ENCODE measurements around the gene BRSK2.

BRSK2 gene

DNA sequence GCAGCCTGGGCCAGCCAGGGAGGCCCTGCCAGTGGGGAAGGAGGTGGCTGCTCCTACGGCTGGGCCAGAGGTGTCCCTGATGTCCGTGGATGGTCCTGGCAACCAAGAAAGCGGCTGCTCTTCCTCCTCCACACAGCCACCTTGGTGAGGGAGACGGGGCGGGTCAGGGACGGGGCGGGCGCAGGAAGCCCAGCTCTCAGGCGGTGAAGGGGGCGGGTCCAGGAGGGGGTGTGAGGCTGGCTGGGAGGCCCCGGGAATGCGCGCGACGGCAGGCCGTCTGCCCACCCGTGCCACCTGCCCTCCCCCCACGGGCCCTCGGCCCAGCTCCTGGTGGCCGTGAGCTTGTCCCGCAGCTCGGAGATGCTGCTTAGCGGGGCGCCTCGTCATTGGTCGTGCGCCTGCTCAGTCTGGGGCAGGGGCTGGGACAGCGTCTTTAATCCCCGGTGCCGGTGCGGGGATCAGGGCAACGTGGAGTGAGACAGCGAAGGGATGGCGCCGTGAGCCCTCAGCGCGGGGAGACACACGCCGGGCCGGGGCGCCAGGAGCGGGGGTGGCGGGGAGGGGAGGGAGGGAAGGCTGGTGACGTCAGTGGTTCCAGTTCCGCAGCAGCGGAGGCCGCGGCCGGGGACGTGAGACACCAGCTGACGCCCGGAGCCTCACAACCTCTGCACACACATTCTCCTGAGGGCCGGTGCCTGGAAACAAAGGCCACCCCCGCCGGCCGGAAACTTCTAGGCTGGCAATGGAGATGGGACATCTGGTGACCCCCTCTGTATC lies 6.7 kb upstream of the BRSK2 start:
- ATAC-seq, result peak; percentile 82
- Mint-ChIP-seq H3K27ac (peak overlapping the region in 1 of 2 donors; percentile 97), H3K27me3 (peaks cover 29% of the 10 kb centered on the region)

DNA sequence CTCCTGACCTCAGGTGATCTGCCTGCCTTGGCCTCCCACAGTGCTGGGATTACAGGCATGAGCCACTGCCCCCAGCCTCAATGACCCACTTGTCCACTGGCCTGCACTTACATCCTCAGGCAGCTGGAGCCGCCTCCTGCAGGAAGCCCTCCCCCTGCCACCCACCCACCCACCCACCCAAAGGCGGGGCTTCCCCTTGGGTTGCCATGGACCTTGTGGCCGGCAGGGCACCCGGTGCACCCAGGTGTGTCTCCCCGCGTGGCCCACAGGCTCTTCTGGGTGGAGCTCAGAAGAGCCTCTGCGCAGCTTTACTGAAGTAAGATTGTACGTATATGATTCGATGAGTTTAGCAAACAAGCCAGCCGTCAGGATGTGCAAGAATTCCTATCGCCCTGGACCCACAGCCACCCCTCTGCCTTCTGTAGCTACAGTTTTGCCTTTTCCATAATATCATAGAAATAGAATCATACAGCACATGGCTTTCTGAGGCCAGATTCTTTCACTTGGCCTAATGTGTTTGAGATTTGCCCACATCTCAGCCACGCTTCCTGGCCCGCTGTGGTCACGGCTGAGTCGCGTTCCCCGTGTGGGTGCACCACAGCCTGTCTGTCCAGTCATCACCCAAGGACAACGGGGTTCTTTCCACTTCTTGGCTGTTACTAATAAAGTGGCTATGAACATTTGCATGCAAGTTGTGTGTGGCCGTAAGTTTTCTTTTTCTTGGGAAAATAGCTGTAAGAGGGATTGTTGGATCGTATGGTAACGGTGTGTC lies 5.3 kb upstream of the BRSK2 start:
- DNase-seq, result peak in 1 of 2 donors; percentile 52
- H3K27ac Mint-ChIP-seq, result no peak overlapping the region
- H3K4me3 Mint-ChIP-seq, result no peak overlapping the region

More for the DNA sequence above, 6.7 kb upstream of the BRSK2 start:
- Mint-ChIP-seq H3K4me3 (peak overlapping the region; percentile 84 to 86), H3K9me3 (no peaks in the 10 kb centered on the region), H3K4me1 (peaks cover 44% of the 10 kb centered on the region)
- peak; percentile 69 to 76 for DNase-seq

DNA sequence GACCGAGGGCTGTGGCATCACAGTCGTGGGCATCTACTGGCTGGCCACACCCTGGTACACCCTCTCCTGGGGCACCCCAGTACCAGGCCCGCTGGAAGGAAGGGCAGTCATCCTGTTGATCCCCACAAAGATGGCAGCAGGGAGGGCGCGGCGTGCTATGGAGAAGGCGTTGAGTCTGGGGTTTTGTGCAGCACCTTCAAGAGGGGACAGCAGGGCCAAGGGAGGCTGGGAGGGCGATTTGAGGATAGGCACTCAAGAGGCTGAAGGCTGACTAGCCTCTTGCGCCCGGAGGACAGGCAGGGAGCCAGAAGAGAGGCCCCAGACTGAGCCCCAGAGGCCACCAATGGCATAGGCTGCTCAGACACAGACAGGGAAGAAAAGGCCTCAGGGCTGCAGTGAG lies 2.2 kb upstream of the BRSK2 start:
- ATAC-seq (no peak), DNase-seq (no peak)
- peaks cover 32% of the 10 kb centered on the region for H3K27me3 Mint-ChIP-seq
- H3K27ac Mint-ChIP-seq, result no peak overlapping the region
- peak overlapping the region; percentile 13 to 58 for H3K4me3 Mint-ChIP-seq
- H3K4me1 Mint-ChIP-seq, result peaks cover 46% of the 10 kb centered on the region
- H3K9me3 Mint-ChIP-seq, result no peaks in the 10 kb centered on the region

More for the DNA sequence above, 5.3 kb upstream of the BRSK2 start:
- H3K4me1 Mint-ChIP-seq, result peaks cover 55% of the 10 kb centered on the region
- peaks cover 31% of the 10 kb centered on the region for H3K27me3 Mint-ChIP-seq
- ATAC-seq, result no peak
- no peaks in the 10 kb centered on the region for H3K9me3 Mint-ChIP-seq

DNA sequence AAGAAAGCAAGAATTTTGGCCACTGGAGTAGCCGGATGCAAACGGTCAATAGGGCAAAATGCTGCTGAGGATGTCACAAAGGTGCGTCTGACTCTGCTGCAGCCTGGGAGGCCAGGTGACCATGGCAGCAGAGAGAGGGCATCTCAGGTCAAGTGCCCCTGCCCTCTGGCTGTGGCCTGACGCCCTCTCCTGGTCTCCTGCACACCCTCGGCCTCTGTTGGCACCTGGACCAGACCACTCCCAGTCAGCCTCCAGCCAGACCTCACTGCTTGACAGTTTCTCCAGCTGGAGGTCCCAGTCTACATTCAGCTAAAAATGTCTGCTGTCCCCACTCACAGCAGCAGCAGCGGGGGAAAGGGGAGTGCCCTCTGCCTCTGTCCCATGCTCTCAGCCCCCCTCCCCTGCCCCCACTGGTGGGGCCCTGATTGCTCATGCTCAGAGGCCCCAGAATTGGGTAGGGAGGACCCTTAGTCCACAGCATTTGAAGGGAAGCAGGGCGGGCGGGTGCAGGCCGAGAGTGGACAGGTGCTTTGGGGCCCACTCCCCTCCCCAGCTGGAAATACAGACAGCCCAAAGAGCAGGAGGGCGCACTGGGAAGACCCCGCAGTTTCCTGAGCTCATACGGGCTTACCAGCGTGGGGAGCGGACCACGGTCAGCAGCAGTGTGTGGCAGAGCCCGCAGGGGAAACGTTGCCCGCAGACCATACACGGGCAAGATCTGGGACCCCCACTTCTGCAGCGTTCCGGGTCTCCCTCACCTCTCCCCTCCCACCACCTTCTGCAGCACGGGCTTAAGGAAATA lies 1.6 kb upstream of the BRSK2 start:
- no peak for ATAC-seq

DNA sequence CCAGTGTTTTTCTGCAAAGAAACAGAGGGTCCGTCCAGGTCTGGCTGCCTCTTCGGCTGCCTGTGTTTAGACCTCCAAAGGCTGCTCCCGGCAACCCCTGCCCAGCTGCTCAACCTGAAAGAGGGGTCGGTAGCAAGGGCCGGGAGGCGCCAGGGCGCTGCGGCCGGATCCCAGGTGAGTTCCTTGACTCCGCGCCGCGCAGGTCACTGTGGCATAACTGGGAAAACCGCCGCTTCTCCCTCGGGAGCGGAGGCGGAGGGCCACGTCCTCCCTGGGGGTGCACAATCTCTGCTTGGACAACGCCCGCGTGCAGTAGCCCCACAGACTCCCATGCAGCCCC lies 1.0 kb upstream of the BRSK2 start:
- Mint-ChIP-seq H3K4me3 (peak overlapping the region; percentile 73 to 87), H3K27ac (peak overlapping the region in 1 of 2 donors; percentile 42)

More for the DNA sequence above, 1.6 kb upstream of the BRSK2 start:
- Mint-ChIP-seq H3K4me3 (peak overlapping the region; percentile 73 to 87), H3K4me1 (peaks cover 40% of the 10 kb centered on the region), H3K9me3 (no peaks in the 10 kb centered on the region), H3K27me3 (peaks cover 37% of the 10 kb centered on the region), H3K27ac (no peak overlapping the region)
- DNase-seq, result no peak

DNA sequence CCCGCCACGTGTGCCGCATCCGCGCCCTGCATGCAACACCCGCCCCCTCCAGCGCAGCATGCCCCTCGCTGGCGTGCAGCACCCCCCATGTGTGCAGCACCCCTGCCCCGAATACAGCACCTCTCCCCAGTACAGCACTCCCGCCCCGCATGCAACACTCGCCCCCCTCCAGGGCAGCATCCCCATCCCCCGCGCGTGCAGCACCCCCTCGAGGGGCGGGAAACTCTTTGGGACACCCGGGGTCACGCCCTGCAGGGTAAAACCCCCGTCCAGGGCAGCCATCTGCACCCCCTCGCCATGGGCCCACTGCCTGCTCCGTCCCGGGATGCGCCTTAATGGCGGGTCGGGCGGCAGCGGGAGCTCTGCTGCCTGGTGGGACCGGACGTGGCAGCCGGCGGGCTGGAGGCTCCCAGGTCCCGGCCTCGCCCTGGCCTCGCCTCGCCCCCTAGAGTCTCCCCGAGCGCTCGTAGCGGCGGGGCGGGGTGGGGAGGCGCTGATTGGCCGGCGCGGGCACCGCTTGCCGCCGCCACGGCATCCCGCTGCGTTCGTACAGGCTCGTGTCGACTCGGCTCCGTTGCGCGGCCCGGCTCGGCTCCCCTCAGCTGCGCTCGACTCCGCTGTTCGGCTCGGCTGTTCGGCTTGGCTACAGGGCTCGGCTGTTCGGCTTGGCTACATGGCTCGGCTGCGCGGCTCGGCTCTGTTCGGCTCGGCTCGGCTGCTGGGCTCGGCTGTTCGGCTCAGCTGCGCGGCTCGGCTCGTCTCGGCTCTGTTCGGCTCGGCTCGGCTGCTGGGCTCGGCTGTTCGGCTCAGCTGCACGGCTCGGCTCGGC lies 417 bp upstream of the BRSK2 start:
- DNase-seq (peak; percentile 97 to 98), ATAC-seq (peak; percentile 95)
- Mint-ChIP-seq H3K27me3 (peaks cover 43% of the 10 kb centered on the region), H3K9me3 (no peaks in the 10 kb centered on the region), H3K4me1 (peaks cover 33% of the 10 kb centered on the region), H3K4me3 (peak overlapping the region; percentile 73 to 87), H3K27ac (peak overlapping the region in 1 of 2 donors; percentile 54)

More for the DNA sequence above, 1.0 kb upstream of the BRSK2 start:
- Mint-ChIP-seq H3K4me1 (peaks cover 34% of the 10 kb centered on the region), H3K9me3 (no peaks in the 10 kb centered on the region), H3K27me3 (peaks cover 43% of the 10 kb centered on the region)
- no peak for ATAC-seq
- DNase-seq, result no peak

DNA sequence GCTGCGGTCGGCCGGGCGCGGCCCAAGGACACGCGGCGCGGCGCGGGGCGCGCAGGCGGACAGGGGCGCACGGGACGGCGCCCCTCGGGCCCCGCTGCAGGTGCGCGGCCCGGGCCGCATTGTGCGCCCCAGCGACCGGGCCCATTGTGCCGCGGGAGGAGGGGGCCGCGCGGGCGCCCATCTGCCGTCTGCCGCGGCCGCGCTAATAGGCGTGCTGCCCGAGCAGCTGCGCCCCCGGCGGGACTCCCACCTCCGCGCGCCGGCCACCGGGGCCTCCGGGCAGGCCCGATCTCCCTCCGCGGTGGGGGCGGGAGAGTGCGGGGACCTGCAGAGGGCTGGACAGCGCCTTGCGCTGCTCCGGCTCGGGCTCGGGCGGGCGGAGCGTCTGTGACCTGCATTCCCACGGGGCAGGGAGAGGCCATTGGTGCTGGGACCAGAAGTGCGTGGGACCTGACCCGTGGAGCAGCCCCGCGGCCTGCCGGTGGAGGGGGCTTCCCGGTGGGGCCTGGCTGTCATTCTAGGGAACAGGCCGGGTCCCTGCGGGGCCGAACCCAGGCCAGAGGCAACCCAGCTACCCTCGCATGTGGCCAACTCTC lies 933 bp downstream of the BRSK2 start:
- H3K9me3 Mint-ChIP-seq, result no peaks in the 10 kb centered on the region
- H3K4me1 Mint-ChIP-seq, result peaks cover 20% of the 10 kb centered on the region
- peaks cover 43% of the 10 kb centered on the region for H3K27me3 Mint-ChIP-seq
- ATAC-seq (no peak), DNase-seq (no peak)
- no peak overlapping the region for H3K27ac Mint-ChIP-seq
- peak overlapping the region; percentile 5 to 44 for H3K4me3 Mint-ChIP-seq

DNA sequence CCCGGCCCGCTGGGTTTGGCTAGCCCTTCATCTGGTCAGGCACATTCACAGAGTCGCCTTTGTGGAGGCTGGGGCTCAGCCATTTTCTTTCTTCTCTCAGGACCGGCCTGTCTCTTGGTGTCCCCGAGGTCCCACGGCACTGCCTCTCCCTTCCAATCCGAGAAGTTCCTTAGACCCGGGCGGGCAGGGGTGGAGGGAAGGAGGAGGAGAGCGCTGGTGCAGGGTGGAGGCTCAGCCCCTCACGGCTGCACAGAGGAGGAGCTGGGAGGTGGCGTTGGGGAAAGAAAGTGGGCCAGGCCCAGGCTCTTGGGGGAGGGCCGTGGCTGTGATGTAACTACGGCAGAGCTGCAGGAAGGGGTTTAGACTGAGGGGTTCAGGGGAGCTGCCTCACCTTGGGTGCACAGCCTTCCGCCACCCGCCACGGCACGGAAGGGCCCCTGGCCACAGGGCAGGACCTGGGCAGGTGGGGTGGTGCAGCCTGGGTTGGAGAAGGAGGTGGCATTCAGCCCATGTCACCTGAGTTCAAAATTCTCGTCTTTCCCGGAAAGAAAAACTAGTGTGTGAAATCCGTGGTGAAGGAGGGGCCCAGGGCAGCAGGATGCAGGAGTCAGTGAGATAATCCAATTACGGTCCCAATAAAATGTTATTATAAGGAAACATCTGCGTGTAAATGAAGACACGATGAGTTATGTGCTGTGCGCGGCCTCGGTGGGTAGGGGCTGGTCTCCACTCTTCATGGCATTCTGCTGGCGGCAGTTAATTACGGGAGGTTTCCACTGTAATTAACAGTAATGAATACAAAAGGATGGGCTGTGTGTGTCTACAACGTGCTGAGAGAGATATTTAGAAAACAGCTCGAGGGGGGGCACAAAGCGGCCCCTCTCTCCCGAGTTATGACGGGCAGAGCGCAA lies 1.7 kb downstream of the BRSK2 start:
- Mint-ChIP-seq H3K4me3 (peak overlapping the region; percentile 5 to 44), H3K9me3 (no peaks in the 10 kb centered on the region), H3K4me1 (peaks cover 20% of the 10 kb centered on the region), H3K27ac (no peak overlapping the region), H3K27me3 (peaks cover 43% of the 10 kb centered on the region)
- DNase-seq (no peak), ATAC-seq (no peak)

DNA sequence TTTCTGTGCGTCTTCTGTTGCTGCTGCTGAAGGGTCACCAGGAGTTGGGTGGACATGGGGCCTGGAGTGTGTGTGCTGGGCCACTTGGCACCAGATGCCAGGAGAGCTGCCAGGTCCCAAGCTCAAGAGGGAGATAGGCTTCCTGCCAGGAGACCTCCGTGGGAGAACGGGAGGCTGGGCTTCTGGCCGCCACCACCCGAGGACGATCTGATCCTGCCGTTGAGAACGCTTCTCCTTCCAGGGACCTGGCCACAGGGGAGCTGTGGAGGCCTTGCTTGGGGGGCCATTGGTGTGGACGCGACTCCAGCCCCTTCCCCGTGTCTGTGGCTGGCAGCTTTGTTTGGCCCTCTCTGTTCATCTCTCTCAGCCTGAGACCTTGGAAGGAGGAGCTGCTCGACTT lies 2.4 kb downstream of the BRSK2 start:
- DNase-seq (no peak), ATAC-seq (no peak)
- Mint-ChIP-seq H3K4me1 (peaks cover 20% of the 10 kb centered on the region), H3K9me3 (no peaks in the 10 kb centered on the region), H3K27ac (no peak overlapping the region), H3K4me3 (no peak overlapping the region), H3K27me3 (peaks cover 42% of the 10 kb centered on the region)

DNA sequence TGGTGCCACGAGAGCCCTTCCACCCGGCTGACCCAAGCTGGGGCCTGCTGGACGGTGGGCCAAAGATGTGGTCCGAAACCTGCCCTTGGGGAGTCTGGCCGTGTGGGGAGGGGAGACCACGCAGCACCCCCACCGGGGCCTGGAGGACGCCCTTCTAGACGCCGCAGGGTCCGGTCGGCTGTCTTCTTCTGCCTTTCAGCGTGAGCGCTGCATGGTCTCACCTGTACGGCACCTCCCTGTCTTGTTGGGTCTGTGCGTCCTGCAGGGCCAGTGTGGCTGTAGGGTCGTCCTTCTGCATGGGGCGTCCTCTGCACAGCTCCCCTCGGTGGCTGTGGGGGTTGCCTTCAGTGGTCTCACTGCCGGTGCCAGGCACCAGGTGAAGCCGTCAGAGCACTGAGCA lies 2.8 kb downstream of the BRSK2 start:
- Mint-ChIP-seq H3K27me3 (peaks cover 38% of the 10 kb centered on the region), H3K4me1 (peaks cover 16% of the 10 kb centered on the region), H3K27ac (no peak overlapping the region), H3K9me3 (no peaks in the 10 kb centered on the region), H3K4me3 (no peak overlapping the region)
- DNase-seq, result no peak
- no peak for ATAC-seq

DNA sequence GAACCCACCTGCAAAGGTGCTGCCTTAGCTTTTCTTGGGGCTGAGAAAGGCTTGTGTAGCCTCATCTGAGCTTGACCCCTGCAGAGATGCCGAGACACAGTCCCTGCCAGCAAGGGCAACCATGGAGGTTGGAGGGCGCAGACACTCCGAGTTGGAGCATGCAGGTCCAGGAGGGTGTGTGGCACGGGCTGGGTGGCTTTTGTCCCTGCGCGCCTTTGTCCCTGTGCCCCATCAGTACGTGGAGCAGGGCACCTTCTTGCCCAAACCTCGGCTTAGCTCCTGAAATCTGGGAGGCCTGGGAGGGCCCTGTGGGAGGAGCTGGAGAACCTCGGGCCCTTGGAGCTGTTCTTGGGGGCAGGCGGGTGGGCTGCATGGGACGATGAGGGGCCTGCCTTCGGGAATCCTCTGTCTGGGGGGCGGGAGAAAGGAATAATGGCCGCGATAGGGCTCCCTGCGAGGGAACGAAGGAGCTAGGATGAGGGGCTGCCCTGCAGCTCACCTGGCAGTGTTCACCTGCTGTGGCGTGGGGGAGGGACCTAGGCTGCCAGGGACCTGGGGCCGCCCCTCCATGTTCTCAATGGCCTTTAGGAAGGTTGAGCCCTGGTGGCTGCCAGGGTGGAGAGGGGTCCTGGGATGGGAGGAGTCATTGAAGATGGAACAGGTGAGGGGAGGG lies 3.4 kb downstream of the BRSK2 start:
- Mint-ChIP-seq H3K27me3 (peaks cover 32% of the 10 kb centered on the region), H3K9me3 (no peaks in the 10 kb centered on the region), H3K27ac (no peak overlapping the region), H3K4me1 (peaks cover 10% of the 10 kb centered on the region), H3K4me3 (no peak overlapping the region)
- ATAC-seq, result no peak
- DNase-seq, result no peak

DNA sequence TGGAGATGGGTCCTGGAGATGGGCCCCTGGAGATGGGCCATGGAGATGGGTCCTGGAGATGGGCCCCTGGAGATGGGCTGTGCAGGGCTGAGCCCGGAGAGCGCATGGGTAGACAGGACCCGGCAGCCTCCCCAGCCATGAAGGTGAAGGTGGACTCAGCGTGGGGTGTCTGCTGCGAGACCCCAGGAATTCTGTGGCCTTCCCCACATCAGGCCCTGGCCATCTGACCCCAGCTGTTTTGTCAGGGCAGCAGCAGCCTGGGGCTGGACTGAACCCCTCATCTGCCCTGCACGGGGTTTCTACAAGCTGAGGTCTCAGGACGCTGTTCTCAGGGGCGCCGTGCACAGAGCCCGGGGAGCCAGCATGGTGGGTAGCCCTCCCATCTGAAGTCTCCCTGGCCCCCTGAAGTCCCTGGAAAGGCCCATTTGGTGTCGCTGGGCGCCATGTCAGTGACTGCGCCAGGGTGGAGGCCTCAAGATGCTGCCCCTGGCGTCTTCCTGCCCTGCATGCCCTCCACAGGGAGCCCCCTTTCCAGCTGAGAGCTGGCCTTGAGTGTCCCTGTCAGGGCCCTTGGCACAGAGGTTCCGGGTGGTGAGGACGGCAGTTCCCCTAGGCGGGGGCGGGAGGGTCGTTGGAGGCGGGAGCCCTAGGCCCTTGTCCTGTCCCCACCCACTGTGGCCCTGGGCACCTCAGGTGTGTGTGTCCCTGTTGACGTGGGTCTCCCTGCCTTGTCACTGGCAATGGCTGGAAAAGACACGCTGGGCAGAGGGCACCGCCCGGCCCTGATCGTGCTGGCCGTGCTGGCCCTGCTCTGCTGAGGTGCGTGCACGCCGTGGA lies 5.4 kb downstream of the BRSK2 start:
- ATAC-seq (no peak), DNase-seq (no peak)
- Mint-ChIP-seq H3K27ac (no peak overlapping the region), H3K9me3 (no peaks in the 10 kb centered on the region), H3K27me3 (peaks cover 32% of the 10 kb centered on the region), H3K4me3 (no peak overlapping the region), H3K4me1 (no peaks in the 10 kb centered on the region)

Measured in stimulated activated naive CD8-positive, alpha-beta T cell treated with anti-CD3 and anti-CD28 coated beads, Interleukin-15, amount 100 ng/mL, for 72 hours (primary cell).